ENCODE data around the gene GDF7.

The GDF7 gene

DNA sequence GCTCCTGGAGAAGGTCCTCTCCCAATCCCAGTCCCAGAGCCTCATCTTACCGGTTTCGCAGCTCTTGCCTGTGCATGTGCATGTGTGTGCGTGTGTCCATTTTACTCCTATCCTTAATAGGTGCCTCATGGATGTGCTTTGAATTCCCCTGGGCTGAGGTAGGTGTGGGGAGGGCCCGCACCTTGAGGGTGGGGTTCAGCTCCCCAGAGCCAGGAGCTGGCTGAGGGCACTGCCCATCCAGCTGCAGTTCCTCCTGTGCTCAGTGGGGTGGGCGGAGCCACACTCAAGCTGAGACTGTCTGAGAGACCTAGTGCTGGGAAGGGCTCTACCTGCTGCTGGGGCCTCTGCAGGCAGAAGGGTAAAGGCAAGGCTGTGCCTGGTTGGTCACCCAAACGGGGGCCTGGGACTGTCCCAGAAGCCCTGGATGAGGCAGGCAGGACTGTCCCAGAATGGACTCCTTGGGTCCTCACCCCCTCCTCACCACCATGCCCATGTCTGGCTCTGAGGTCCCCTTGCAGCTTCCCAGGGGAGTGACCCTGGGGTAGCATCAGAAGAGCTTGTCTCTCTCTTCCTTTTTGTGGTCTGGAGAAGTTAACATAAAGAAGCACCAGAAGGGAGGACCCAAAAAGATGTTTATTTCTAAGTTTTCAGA lies 8.9 kb downstream of the GDF7 start:
- no peak for DNase-seq

GRCh38 chr2:20676353-20677215 lies 9.6 kb downstream of the GDF7 start:
- DNase-seq: no peak

DNA sequence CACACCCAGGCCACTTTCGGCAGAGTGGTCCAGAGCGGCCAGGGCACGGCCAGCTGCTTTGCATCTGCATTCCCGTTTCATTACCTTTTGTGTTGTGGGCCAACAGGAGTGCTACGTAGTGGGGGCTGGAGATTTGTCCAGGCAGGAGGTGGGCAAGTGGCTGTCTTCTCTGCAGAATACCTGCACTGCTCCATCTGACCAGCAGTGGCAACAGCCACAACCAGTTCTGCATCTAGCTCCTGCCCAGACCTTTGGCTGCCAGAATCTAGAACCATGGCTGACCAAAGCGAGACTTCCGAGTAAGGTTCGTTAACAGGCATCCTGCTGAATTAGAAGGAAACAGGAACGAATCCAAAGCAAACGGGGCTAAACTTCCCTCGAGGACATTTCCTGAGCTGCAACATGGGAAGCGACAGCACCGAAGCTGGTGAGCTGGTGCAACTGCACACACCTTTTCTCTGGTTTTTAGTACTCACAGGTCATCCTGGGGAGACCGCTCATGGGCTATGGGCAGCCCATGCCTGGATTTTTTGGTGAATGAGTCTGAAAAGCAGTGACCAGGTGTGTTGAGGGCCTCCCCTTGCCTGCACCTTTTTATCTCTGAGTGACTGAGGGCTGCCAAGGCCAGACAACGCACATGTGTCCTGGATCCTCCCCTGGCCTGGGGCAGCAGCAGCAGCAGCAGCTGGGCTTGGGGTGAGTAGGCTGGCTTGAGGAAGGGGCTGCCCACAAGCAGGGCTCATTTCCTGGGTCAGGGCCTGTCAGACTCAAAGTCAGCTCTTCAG lies 10.5 kb downstream of the GDF7 start:
- DNase-seq: no peak

GRCh38 chr2:20678086-20678395 lies 11.1 kb downstream of the GDF7 start:
- DNase-seq: no peak

- DNase-seq: no peak
Measured at GRCh38 chr2:20678780-20679179, 11.8 kb downstream of the GDF7 start.

DNA sequence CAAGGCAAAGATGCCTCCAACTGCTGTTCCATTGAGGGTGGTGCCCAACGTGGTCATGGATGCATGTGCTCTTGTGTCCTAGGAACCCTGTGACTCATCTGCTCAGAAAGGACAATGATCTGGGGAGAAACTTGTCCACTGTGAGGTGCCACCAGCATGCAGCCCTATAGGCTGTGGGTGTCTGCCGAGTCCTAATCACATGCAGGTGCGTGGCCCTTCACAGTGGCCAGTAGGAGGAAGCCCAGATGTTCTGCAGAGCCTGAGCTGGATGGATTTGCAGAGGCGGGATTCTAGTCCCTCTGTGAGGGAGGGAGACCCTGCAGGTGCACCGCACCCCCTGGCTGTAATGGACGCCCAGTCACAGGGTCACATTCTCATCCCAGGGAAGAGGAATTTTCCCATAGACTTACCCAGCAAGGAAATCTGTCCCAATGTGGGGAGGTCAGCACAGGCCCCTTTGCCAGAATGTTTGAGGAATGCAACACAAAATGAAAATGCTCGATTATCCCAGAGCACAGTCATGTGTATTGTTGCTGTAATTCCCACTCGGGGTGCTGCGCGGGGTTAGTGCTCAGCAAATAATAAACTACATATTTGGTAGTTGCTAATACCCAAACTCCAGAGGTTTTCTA lies 13.9 kb downstream of the GDF7 start:
- no peak for DNase-seq

DNA sequence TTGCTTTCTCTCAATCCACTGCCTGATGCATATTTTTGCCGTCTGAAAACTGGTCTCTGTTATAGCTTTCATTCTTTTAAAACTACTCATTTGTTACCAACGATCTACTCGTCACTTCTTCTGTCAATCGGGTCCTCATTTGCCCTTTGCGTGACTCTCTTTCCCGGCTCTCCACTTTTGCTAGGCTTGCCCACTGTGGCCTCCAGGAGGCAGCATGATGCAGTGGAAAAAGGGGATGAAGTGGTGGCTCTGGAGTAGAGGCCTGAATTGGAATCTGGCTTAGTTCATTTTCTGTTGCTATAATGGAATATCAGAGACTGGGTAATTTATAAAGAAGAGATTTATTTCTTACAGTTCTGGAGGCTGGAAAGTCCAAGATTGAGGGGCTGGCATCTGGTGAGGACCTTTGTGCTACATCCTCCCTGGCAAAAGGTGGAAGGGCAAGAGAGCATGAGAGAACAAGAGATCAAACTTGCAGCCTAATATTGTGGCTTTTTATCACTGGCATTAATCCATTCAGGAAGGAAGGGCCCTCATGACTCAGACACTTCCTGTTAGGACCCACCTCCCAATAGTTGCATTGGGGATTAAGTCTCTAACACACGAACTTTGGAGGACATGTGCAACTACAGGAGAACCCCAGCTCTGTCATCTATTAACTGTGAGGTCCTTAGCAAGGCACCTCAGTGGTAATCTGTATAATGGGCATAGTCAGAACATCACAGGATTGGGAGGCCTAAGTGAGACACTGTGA lies 15.4 kb downstream of the GDF7 start:
- DNase-seq: no peak

DNA sequence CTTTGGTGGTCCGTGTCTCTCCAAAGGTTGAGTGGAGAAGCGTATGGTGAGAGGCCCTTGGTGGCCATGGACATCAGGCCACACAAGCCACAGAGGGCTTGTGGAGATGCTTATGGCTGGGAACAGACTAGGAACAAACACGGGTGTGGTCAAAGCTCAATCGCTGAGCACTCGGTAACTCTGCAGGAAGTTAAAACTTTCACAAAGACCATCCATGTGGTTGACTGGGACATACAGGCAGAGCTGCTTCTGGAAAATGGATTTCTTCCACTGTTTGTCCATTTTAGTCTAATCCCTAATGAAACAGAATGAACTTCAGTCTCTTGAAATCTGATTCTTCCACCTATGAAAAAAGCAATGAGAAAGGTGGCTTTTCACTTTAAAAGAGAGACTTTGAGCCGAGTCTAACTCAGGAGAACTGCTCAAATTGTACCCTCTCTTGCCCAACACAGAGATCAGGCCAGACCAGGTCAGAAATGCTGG lies 17.7 kb downstream of the GDF7 start:
- DNase-seq: no peak

DNA sequence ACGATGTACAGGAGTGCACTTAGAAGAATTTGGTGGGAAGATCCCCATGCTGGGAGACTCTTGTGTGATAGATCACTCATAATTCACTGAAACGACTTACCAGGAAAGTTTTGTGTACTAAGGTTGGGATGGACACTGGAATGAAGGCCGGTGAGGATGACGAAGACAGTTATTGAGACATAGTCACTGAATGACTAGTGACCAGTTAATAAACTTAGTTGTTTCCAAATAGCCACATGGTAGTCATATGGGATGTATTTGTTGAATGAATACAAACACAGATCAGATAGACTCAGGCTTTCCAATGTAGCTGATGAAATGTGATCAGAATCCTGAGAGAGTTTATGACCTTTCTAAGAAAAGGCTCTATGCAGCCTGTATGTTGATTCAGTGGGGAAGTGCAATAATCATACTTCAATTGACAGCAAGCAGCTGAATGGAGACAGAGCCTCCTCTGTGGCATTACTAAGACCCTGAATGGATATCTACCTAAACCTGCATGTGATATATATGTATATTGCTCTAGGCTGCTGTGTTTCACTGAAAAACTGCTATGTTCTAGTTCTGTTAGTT lies 20.4 kb downstream of the GDF7 start:
- no peak for DNase-seq

DNA sequence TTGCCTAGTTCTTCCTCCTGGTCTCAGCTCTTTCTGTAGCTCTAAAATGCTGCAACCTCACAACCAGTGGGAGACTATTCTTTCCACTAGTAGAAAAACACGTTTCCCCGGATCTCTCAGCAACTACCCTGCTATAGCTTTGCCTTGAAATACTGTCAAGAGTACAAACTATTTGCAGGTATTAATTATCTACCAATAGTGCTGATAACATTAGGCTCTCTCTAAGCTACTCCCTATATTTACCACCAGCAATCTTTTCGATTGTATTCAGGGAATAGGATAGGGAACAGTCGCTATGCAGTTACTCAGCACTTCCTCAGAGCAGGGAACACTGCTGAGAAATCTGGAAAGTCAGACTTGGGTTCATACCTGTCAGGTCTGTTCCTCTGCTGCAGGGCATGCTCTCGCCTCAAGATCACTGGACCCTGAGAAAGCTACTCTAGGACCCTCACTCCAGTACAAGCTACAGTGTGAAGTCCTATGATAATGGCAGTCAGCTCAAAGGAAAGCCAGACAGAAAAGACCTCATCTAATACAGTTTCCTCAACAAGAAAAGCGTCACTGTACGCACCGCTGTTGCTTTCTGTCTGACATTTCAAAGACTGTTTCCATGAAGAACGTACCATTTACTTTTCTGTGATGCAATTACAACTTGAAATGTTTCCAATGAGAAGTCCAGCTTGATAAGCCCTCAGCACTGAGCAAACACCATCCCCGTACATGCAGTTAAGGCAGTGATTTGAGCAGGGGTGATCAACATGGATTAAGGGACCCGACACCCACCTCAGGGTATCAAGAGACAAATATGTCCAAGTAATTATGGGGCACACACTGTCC lies 22.7 kb downstream of the GDF7 start:
- DNase-seq: no peak

- DNase-seq: no peak
Measured at GRCh38 chr2:20691076-20691734, 24.3 kb downstream of the GDF7 start.

DNA sequence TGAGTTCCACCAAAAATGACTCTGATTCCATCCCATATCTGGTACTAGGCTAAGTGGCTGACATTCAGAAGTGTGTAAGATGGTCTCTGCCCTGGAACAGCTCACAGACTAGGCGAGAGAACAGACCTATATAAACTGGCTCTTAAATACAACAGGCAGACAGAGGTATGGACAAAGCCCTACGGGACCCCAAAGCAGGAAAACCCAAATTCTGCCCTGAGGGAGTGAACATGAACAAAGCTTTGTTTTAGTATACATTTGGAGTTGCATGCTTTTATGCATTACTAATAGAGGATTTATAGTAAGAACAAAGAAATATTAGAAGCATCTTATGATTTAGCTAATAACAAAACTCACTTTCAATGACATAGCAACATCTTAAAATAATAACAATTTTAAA lies 25.1 kb downstream of the GDF7 start:
- no peak for DNase-seq

GRCh38 chr2:20693317-20693716 lies 26.4 kb downstream of the GDF7 start:
- DNase-seq: no peak

DNA sequence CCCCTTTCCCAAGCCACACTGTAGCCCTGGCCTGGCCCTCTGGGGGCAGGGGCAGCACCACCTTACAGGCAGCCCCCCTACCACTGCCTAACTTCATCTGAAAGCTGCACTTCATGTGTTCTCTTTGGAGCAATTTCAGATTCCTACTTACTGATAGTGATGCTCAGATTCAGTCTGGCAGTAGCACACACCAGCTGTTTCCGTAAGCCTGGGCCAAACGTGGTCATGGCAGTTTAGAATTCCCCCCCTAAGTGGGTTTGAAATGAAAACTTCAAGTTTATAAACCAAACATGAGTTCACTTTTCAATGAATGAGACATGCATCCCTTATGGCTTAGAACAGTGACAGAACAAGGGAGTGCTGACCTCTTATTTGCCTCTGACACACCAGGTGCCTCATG lies 29.4 kb downstream of the GDF7 start:
- no peak for DNase-seq

GRCh38 chr2:20697322-20697934 lies 30.5 kb downstream of the GDF7 start:
- DNase-seq: no peak

GRCh38 chr2:20698916-20699613 lies 32.1 kb downstream of the GDF7 start:
- DNase-seq: no peak

- DNase-seq: no peak
Measured at GRCh38 chr2:20702563-20702962, 35.6 kb downstream of the GDF7 start.

GRCh38 chr2:20704886-20705285 lies 37.9 kb downstream of the GDF7 start:
- no peak for DNase-seq

DNA sequence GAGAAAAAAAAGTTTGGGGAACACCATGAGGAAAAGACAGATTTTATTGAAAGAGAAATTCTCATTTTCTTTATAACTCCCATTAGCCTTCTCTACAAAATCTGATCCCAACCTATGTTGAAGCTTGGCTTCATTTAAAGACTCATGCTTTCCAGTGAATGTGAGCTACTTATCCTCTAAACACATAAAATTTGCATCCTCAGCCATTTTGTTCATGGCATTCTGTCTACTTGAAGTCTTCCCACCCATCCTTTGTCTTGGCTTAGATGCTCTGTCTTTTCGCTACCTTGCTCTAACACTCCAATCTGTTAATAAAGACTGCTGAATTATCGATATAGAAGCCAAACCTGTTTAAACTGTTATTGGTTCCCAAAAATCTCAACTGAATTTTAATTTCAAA lies 39.3 kb downstream of the GDF7 start:
- DNase-seq: no peak

DNA sequence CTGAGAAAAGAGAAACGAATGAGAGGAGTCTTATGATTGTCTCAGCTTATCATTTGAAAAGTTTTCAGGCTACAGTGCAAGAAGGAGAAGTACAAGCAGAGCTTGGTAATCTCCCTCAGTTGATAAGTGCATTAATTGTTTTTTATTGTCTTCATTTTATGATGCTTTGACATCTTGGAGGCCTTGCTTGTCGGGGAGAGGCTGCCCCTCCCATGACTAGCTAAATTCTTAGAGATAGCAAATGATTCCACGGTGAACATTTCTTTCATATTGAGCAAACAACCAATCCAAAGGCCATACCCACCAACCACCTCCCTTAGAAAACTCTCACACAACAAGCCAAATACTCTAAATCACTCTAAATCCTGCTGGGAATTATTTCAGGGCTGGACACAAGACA lies 39.8 kb downstream of the GDF7 start:
- DNase-seq: no peak
